ENCODE measurements around the gene MFN2. TPM values are rescaled to one million over a fixed set of nuclear protein-coding genes. Genes with fewer than 3 reads are reported as not detected.

The MFN2 gene
- total and polyA plus RNA-seq, 2 of the 8 experiments (the other 6 are each of a cell fraction or from before 2014, with no cell fraction given) = 34.0 to 62.5 TPM

DNA sequence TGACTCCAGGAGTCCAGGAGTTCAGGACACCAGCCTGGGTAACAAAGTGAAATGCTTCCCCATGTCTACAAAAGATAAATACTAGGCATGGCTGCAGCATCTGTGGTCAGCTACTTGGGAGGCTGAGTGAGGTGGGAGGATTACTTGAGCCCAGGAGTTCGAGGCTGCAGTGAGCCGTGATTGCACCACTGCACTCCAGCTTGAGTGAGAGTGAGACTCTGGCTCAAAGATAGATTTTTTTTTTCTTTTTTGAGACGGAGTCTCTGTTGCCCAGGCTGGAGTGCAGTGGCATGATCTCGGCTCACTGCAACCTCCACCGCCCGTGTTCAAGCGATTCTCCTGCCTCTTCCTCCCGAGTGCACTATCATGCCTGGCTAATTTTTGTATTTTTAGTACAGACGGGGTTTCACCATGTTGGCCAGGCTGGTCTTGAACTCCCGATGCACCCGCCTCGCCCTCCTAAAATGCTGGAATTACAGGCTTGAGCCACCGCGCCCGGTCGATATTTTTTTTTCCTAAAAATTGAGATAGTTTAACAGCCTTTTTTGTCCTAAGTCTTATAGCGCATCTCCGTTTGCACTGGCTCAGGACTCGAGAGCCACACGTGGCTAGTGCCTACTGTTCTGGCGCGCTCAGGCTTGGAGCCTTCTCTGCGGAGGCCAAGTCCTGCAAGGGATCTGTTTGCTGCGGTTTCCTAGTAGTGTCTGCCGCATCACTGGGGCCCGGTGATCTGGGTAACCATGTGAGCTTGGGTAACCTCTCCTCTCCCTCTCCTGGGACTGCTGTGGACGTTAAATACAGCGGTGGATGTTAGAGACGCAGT lies 1.0 kb upstream of the MFN2 start:
- H3K4me2 ChIP-seq (ENCODE audit: insufficient read depth in 1 of 2, low read depth in 2 of 2, low read length in 2 of 2) = peak overlapping the region; percentile 54 to 67
- H3K23ac ChIP-seq (ENCODE audit: insufficient read length) = no peak overlapping the region
- H3K9me3 ChIP-seq (ENCODE audit: insufficient read depth in 2 of 2, low read depth in 1 of 2, low read length in 1 of 2) = no peaks in the 10 kb centered on the region
- H3K27ac ChIP-seq (ENCODE audit: low read depth, low read length) = peak overlapping the region; percentile 33; the same call in 1 of the 2 replicates
- H3K4ac ChIP-seq (replicated peaks; ENCODE audit: insufficient read length, low read depth, low read length) = no peak overlapping the region
- peaks cover 0 to 4% of the 10 kb centered on the region in 2 experiments for H4K20me1 ChIP-seq (replicated peaks in 1 of 2; ENCODE audit: control insufficient read depth in 1 of 2, insufficient read depth in 2 of 2, low read length in 2 of 2)
- CTCF ChIA-PET (ENCODE audit: partially characterized antibody) = interaction anchor here (1.0 to 3.3 kb wide), 5 partner anchors 10 to 71 kb away, joined by 3 to 21 read pairs (median 3); no protein-coding TSS in a partner anchor
- no peak overlapping the region for H3K56ac ChIP-seq (replicated peaks; ENCODE audit: insufficient read length, low read depth, low read length)
- 79% methylated on average over 29 of the region's 29 CpGs; no CpG with 5 or more reads in 1 of the 2 experiments for WGBS, 2 experiments (ENCODE audit: extremely low coverage in 1 of 2, insufficient coverage in 1 of 2, insufficient read length in 1 of 2, insufficient replicate concordance in 2 of 2, low coverage in 1 of 2, low lambda C conversion rate in 2 of 2, missing lambda C conversion rate in 1 of 2)
- H2BK12ac ChIP-seq (ENCODE audit: low read depth, low read length) = no peak overlapping the region
- H4K91ac ChIP-seq (replicated peaks; ENCODE audit: insufficient read length, low read length) = no peak overlapping the region
- peak overlapping the region; percentile 75 for H2BK5ac ChIP-seq (ENCODE audit: low read depth, low read length)
- no peak overlapping the region for H2AK5ac ChIP-seq (ENCODE audit: low read depth, low read length)
- peaks cover 9% of the 10 kb centered on the region; the same call in 1 of the 2 replicates for H3K23me2 ChIP-seq (ENCODE audit: low read depth, low read length)
- no peaks in the 10 kb centered on the region for H3K27me3 ChIP-seq (replicated peaks in 1 of 4; ENCODE audit: control insufficient read depth in 3 of 4, extremely low read depth in 1 of 4, insufficient read depth in 3 of 4, low read length in 3 of 4)
- H3K4me3 ChIP-seq (ENCODE audit: extremely low read depth in 1 of 4, insufficient read depth in 2 of 4, low read depth in 3 of 4, low read length in 4 of 4) = peak overlapping the region in 3 of 4 experiments; percentile 32 to 81 (median 78); a peak in 7 of 8 replicates
- no peak overlapping the region for H3K14ac ChIP-seq (ENCODE audit: insufficient read length)
- no peak overlapping the region for H2AFZ ChIP-seq (ENCODE audit: low read length)
- no peak overlapping the region for H3K18ac ChIP-seq (ENCODE audit: extremely low read depth, low read length)
- peaks cover 6% of the 10 kb centered on the region for H3K79me1 ChIP-seq (ENCODE audit: low read depth, low read length)
- peaks cover 0 to 37% of the 10 kb centered on the region in 2 experiments; a peak in 3 of 4 replicates for H3K79me2 ChIP-seq (ENCODE audit: control insufficient read depth in 1 of 2, insufficient read depth in 2 of 2, low read length in 2 of 2)
- H2BK20ac ChIP-seq (ENCODE audit: low read length) = no peak overlapping the region
- peak overlapping the region; percentile 72; the same call in 1 of the 2 replicates for H2BK15ac ChIP-seq (ENCODE audit: low read length)
- peak overlapping the region; percentile 19; the same call in 1 of the 2 replicates for H4K8ac ChIP-seq (ENCODE audit: extremely low read depth, insufficient read depth, low read length)
- peaks cover 0 to 5% (median 2%) of the 10 kb centered on the region in 4 experiments; a peak in 3 of 7 replicates for H3K4me1 ChIP-seq (replicated peaks in 1 of 4; ENCODE audit: control insufficient read depth in 3 of 4, insufficient read depth in 4 of 4, low read length in 3 of 4)
- peaks cover 7 to 20% (median 18%) of the 10 kb centered on the region in 4 experiments; a peak in 7 of 8 replicates for H3K36me3 ChIP-seq (ENCODE audit: control insufficient read depth in 2 of 4, insufficient read depth in 4 of 4, low read length in 3 of 4)
- POLR2A ChIA-PET (ENCODE audit: partially characterized antibody) = interaction anchor here (0.8 to 9.9 kb wide), 17 partner anchors 11 to 146 kb away, joined by 3 to 144 read pairs (median 6); partner anchors contain the start of gene MIIP
- FAIRE-seq (no peak), DNase-seq (ENCODE audit: low read depth in 1 of 2, low spot score in 2 of 2) (no peak)
- H2BK120ac ChIP-seq (replicated peaks; ENCODE audit: low read depth, low read length) = no peak overlapping the region
- no peak overlapping the region for H4K5ac ChIP-seq (ENCODE audit: insufficient read length, low read depth, low read length)
- H3K9ac ChIP-seq (replicated peaks in 1 of 4; ENCODE audit: extremely low read depth in 1 of 4, low read depth in 3 of 4, low read length in 3 of 4) = peak overlapping the region in 2 of 4 experiments; percentile 25 to 36; a peak in 3 of 7 replicates
- TF ChIP-seq EP300 (IDR thresholded peaks at IDR 0.05; ENCODE audit: borderline replicate concordance in 1 of 2, low read depth in 2 of 2, low read length in 2 of 2) = no peak
- TF ChIP-seq KDM5A (IDR thresholded peaks at IDR 0.05; ENCODE audit: low read length) = no peak
- TF ChIP-seq, protein P1, sequence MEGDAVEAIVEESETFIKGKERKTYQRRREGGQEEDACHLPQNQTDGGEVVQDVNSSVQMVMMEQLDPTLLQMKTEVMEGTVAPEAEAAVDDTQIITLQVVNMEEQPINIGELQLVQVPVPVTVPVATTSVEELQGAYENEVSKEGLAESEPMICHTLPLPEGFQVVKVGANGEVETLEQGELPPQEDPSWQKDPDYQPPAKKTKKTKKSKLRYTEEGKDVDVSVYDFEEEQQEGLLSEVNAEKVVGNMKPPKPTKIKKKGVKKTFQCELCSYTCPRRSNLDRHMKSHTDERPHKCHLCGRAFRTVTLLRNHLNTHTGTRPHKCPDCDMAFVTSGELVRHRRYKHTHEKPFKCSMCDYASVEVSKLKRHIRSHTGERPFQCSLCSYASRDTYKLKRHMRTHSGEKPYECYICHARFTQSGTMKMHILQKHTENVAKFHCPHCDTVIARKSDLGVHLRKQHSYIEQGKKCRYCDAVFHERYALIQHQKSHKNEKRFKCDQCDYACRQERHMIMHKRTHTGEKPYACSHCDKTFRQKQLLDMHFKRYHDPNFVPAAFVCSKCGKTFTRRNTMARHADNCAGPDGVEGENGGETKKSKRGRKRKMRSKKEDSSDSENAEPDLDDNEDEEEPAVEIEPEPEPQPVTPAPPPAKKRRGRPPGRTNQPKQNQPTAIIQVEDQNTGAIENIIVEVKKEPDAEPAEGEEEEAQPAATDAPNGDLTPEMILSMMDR (IDR thresholded peaks at IDR 0.05; ENCODE audit: control extremely low read depth in 1 of 3, insufficient read depth in 1 of 3, low read depth in 1 of 3, low read length in 3 of 3) = no peak
- no peak for TF ChIP-seq KDM4A (IDR thresholded peaks at IDR 0.05; ENCODE audit: low read depth, low read length, severe bottlenecking)
- no peak for TF ChIP-seq KDM1A (IDR thresholded peaks at IDR 0.05; ENCODE audit: borderline replicate concordance, low read length)
- TF ChIP-seq CEBPB (IDR thresholded peaks at IDR 0.05; ENCODE audit: low read depth, low read length) = no peak
- TF ChIP-seq TCF12 (IDR thresholded peaks at IDR 0.05; ENCODE audit: low read depth, low read length) = no peak
- TF ChIP-seq SRF (IDR thresholded peaks at IDR 0.05; ENCODE audit: low read depth, low read length) = no peak

Data from H1 (cell line).